ENCODE data around the gene TRAM2.

The TRAM2 gene

DNA sequence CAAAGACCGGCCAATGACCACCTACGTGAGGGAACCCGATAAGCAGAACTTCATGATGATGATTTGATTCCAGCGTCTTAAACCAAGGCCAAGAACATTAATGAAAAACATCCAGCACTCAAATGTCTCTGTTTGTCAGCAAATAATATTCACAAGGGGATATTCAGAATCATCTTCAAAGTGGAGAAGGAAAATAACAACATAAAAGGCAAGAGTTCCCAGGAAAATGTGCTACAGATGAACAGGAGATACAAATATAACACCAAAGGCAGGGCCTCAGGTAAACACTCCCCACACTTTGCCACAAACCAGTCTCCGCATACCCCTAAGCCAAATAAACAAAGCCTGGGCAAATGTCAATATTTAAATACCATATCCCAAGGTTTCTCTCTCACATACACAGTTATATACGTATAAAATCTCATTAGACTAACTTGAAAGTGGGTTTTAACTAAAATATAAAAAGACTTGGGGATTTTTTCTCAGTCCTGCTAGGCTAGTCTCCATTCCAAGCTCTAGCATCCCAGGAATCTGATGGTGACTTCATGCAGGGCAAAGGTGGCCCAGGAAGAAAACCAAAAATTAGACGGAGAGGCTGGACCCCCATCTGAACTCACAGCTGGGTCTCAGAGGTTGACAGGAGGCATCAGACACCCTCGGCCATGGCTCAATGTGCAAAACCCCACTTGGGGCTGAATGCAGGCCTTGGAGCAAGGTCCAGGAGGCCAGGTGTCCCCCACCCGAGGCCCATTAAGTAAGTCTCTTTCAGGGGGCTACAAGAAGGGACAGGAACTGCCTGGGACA is 32.1 kb downstream of the TRAM2 start:
- DNase-seq, result no peak

DNA sequence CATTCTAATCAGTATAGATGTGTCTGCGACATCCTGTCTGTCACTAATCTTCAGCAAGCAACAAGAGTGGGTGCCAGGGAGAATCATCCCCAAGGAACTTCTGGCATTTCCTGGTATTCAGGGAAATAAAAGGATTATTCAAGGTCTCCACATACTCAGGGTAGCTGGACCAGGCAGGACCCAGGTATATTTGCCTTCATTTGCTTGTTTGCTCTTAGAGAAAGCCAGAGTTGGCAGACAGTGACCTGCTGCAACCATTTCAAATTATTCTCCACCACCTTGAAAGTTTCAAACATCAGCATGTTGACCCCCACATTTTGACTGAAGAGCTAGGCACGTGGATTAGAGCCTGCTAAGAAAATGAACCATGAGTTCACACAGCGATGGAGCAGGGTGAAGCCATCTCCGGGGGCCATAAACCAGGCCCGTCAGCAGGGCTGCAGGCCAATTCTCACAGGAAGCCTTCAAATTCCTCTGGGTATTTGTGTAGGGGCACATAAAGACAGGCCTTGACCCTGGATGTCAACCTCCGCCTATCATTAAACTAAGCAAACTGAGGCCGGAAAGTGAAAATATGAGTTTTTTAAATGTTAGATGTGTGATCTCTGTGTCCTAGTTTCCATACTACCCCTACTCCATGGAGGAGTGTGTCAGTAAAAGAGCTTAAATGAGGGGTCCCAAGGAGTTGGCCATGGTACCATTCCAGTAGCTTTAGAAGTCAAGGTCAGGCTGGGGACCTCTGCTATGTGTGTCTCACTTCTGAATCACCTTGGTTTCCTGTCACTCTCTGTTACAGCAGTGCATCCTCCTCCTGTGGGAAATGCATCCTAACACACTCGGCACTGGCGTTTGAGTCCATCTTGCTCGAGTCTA is 32.9 kb downstream of the TRAM2 start:
- DNase-seq, result no peak

DNA sequence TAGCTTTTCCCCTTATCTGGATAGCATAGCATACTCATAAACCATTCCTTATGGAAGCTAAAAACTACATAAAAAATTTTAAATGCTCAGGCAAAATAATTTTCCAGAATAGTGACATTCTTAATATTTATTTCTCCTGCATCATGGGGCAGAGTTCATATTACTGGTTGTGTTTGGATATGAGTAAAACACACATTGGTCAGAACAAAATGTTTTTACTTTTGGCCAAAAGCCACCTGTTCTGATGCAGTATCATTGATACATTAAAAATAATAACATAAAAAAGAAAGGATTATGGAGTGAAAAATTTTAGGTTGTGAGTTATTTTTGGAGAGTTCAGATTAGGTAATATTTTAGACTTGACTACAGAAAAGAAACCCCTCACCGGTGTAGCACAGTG is 33.6 kb downstream of the TRAM2 start:
- DNase-seq, result no peak

DNA sequence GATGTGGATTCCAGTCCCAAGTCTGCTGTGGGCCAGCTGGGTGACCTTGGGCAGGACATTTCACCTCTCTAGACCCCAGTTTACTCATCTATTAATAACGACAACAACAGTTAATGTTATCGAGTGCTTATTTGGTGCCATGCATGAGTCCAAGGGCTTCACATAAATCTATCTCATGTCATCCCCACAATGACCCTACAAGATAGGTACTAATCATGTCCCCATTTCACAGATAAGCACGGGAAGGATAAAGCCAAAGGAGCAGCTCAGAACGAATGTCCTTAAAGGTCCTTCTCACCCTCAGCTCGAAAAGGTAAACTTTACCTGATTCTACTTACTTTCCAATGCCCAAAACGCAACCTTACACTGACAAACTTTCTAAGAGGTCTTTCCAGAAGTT is 35.7 kb downstream of the TRAM2 start:
- DNase-seq, result no peak

DNA sequence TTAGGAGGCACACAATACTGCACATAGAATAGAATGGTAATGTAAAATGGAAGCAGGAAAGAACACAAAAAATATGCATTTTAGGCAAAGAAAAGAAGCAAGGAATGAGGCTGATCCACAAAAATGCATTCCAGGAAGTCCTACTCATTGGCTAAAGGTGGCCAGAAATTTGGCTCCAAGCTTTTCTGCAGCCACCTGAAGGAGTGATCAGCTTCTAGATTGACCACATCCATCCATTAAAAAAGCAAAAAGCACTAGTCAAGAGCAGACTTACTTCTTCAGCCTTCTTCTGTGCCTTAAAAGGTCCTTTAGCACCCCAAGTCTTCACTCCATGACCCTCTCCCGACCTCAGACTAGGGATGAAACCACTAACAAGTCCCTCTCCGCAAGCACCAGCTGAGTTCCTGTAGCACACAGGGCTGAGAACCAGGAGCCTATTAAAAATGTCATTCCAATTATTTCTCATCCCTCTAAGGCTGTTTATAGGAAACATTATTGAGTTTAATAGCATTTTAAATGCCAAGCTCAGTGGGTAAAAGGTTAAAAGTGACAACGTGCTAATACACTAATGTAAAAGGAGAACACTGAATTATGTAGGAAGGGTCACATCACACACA is 36.5 kb downstream of the TRAM2 start:
- DNase-seq, result no peak

DNA sequence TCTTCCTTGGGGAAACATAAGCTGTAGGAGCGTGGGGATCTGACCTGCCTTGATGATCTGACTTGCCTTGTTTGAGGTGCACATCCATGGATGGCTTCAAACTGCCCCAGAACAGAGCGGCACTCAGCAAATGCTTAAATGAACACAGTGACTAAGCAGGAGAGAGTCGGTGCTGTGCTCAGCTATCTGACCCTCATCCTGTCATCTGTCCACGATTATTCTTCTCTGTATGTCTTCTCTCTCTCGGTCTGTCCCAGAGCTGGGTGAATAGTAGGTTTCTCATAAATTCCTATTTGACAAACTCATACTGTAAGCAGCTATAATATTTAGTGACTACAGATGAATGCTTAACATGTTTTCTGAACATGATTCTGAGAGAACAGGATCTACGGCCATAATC is 37.3 kb downstream of the TRAM2 start:
- DNase-seq, result no peak

DNA sequence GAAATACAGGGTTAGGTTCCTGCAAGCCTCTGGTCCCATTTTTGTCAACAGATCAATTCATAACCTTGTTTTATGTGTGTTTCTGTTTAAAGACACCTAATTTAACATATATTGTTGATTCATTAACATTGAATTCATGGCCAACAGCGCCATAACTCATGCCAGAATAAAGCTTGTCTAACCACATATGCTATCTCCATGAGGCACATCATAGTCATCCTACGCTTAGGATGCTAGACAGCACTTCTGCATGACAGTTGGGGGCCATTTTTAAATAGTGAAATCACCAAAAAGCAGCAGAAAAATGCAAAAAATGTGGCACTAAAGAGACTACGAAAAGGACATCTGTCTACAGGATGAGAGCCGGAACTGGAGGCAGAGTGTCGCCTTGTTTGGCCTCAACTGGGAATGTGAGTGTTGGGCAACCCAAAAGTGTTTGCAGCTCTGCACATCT is 37.9 kb downstream of the TRAM2 start:
- DNase-seq, result no peak

DNA sequence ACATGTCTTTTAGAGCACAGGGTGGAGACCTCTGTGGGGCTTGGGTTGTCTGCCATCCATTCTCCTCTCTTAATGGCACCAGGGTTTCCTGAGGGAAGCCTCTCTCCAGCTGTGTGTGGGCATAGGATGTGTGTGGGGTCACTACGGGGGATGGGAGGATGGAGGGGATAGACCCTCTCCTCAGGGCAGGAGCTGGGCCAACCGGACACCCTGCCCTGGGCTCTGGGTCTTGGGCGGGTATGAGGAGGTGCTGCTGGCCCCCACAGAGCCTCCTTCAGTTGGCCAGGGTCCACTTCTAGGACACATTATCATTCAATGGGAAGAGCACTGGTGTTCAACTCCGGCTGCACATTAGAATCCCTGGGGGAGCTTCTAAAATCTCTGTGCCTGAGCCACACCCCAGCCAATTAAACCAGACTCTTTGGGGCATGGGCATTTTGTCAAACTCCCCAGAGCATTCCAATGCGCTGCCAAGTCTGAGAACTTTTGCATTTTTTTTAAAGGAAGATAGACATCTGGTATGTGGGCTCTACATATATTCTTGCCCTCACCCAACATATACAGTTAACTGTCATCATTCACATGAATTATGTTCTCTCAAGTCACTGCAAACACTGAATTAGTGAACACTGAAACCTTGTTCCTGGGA is 38.5 kb downstream of the TRAM2 start:
- no peak for DNase-seq

DNA sequence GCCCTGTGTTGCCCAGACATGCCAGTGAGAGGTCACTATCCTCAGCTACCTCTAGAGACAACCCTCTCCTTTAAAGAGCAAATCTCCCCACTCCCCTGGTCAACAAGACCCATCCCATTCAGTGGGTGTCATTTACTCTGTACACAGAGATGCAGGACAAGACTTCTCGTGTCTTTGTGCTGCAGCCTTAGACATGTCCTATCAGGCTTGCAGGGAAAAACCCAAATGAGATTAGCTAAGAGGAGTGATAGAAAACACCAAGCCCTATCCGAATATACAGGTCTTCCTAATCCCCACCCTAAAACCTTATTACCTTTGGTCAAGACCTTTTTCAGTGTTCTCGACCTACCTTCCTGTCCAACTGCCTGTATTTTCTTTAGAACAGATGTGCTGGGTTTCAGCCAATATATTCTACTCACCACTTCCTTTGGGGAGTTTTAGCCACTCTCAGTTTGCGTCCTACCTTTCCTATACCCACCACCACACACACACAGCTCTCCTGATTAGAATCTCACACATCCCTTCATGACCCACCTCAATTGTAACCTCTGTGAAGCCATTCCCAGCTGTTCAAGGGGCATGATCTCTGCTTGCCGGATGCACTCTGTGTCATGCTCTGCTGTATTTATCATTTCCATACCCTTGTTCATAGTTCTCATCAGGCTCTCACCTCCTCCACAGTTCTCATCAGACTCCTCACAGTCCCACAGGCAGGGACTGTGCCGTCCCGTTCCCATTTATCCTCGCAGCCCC is 39.7 kb downstream of the TRAM2 start:
- DNase-seq, result peak in 1 of 2 experiments; percentile 13

DNA sequence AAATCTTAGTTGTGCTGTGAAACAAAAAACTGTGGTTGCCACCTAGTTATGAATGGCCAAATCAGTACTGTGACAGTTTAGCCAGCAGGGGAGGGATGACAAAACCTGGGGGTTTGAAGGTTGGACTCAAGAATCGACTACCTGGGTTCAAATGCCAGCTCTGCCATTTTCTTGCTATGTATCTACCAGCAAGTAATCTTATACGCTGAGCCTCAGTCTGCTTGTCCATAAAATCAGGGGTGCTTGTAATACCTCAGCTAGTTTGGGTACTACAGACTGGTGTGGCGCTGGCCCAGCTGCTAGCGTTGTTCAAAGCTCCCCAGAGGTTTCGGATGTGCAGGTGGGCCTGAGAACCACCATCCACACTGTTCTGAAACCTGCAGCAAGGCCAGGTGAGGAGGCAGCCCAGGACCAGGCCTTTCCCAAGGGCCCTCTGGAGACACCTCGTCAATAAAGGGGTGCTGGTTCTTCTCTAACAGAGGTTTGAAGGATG is 40.4 kb downstream of the TRAM2 start:
- DNase-seq, result no peak

DNA sequence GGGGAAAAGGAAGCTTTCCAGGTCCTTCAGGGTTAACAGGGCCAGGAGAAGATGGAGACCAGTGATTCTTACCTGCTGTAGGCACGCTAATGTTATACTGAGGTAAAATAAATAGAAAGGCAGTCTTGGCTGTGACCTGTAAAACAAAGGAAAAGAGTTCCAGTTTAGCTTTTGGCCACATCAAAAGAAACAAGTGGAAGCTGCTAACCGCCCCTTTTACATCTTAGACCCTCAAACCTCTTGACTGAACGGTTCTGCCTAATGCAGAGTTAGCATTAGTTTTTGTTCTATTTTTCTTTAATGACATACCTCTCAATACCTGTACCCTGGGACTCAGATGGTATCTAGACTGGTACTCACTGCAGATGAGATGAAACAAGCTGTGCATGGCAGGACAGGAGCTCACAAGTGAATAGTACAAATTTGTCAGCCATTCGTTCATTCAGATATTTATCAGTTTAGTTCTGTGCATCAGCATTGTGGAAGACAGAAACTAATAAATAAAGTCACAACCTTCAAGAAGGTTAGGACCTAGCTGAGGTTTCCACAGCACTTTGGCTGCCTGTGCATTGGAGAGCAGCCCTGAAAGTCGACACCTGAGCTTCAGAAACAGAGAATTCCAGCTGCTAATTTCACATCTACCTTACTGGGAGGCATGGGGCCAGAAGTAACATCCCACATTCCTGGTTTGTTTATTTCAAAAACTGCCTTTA is 41.0 kb downstream of the TRAM2 start:
- DNase-seq, result no peak

DNA sequence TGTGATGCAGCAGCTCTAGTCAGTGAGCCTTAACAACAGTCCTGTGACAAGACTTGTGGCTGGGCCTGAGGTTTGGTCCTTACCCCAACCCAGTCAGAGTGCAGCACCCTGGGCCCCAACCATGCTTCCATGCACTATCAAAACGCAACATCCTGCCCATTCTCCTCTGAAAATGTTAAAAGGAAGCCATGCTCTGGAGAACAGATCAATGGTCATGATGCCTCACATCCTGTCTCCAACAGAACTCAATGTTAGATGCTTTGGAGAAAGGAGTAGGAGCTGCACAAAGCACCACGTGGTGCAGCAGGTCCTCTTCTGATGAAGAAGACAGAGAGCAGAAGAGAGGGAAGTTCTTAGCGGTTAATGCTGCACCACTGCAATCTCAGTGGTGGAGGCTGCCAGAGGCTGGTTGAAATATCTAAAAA is 41.9 kb downstream of the TRAM2 start:
- peak; percentile 39 to 54 for DNase-seq

DNA sequence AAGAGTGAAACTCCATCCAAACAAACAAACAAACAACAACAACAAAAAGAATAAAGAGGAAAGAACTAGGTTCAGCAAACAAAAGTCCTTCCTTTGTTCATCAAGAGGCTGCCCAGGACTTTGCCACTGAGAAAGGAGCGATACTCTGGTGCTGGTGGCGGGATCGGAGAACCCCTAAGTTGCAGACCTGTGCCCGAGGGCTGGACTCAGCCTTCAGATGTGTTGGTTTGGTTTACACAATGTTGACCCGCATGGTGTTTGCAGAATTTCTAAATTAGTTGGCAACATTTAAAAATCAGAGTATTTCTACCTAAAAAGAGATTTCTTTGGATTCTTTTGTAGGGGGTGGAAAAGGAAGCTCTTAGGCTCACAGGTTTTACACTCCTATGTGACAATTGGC is 42.5 kb downstream of the TRAM2 start:
- no peak for DNase-seq

DNA sequence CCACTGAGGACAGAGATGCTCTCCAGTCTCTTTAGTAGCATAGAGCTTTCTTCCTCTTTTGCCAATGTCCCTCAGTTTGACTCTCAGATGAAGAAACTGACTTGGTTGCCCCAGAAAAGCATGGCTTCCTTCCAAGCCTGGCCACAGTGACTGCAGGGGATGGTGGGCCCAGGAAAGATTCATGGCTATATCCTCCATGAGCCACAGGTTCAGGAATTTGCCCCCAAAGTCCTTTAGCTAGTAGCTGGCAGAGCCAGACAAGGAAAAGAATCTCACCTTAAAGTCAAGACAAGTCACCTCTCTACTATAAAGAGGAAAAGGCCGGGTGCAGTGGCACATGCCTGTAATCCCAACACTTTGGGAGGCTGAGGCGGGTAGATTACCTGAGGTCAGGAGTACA is 43.4 kb downstream of the TRAM2 start:
- no peak for DNase-seq

DNA sequence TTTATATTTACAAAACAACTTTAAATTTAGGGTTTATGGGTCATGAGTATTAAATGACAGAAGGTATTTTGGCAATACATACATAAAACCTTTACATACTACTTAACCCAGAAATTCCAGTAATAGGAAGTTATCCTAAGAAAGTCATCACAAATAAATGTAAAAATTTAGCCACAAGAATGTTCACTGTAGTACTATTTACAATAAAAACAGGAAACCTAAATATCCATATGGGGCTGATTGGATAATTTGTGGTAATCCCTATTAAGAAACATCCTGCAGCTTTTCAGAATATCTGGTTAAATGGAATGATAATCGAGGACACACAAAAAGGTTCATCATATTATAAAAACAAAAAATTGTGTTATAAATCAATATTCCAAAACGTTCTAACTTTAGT is 44.4 kb downstream of the TRAM2 start:
- DNase-seq, result no peak

DNA sequence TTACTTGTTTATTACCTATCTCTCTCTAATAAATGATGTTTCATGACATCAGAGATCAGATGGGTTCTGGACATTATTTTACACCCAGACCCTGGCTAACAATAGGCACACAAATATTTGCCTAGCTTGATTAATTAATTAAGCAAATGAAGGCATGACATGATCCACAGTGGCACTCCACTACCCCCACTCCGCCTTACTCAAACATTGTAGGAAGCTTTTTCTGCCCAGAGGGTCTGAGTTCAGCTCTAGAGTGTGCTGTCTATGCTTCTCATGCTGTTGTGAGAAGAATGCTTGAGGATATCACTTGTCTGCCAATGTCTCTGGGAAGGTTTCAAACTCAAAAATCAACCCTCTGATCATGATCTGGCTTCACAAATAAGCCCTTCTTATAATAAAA is 45.0 kb downstream of the TRAM2 start:
- DNase-seq, result no peak

DNA sequence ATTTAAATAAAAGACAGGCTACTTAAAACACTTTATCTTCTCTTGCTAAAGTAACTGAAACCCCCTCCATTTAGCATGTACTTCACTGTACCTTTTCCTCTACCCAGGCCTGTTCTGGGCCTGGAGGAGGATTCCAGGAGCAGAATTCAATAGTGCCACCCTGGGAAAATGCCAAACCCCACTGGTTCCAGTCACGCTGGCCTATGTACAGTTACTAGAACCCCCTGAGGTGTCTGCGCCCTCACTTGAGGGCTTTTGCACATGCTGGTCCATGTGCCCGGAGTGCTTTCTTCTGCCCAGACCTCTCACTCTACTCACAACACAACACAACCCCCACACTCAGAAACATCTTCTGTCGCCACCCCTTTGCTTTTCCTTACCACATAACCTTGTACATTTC is 45.5 kb downstream of the TRAM2 start:
- no peak for DNase-seq

DNA sequence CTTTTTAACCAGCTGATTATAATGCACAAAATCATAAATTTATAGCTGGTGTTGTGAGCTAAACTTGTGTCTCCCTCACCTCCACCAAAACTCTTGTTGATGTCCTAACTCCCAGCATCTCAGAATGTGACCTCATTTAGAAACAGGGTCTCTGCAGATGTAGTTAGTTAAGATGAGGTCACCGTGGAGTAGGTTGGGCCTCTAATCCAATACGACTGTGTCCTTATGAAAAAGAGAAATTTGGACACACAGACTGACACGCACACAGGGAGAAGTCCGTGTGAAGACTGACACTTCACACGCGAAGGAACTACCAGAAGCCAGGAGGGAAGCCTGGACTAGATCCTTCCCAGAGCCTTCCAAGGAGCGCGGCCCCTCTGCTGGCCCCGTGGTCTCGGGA is 46.5 kb downstream of the TRAM2 start:
- no peak for DNase-seq

DNA sequence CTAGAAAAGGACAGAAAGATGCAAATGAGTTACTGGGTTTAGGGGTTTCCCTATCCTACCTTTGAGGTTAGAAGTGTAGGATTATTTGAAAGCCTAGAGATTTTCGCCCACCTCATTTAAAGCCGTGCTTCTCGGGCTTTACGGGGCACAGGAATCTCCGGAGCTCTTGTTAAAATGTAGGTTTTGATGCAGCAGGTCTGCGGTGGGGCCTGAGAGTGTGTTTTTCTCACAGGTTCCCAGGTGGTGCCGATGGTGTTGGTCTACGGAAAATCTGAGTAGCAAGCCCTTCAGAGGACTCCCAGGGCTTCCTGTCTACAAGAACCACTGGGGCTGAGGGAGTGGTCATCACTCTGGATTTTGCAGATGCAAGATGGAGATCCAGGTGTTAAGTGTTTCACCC is 47.5 kb downstream of the TRAM2 start:
- no peak for DNase-seq

DNA sequence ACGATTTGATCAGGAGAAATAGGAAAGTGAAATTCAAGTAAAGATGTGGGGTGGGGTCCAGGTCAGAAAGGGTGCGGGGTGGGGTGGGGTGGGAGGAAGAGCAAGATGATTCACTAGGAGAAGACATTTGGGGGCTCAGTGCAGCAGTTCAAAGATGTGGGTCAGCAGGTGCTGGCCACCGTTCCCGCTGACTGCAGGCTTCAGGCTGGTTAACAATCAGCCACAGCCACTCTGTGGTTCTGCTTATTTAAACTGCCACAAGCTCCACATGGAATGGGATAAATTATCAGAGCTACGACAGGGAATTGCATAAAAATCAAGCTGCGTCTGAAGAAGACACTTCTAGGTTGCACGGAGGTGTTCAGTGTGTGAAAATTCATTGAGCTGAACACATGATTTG is 49.4 kb downstream of the TRAM2 start:
- DNase-seq, result no peak

DNA sequence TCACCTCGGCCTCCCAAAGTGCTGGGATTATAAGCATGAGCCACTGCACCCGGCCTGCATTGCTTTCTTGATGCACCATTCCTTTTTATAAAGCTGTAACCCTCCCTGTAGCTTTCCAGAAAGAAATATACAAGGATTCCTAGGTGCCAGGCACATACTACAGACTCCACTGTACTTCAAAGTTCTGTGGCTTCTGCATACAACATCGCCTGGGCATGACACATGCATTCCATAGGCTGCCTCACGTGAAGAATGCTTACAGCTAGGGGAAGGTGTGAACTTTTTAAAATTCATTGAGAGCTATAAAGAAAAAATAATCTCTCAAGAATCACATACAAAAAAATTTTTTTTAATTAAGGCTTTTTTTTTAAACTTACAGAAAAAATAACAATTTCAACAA is 50.2 kb downstream of the TRAM2 start:
- no peak for DNase-seq

DNA sequence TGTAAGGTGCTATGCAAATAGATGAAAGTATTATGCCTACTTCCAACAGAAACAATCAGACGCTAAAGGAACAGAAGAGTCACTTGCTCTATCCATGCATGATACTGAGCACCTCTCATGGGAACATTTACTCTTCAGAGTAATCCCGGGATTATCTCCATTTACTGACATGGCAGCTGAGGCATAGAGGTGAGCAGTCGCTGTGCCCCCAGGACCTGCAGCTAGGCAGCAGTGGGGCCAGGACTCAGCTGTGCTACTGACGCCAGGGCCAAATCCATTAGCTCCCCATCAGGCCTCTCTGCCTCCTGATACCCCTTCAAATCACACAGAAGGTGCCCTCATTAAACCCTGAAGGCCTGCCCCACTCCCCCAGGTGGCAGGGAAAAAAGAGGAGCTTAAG is 51.9 kb downstream of the TRAM2 start:
- DNase-seq, result no peak
